ENCODE data around the gene UQCR11. TPM values are rescaled to one million over a fixed set of nuclear protein-coding genes. Genes with fewer than 3 reads are reported as not detected.

UQCR11 gene
- polyA plus RNA-seq, 1 donor from 2014 or later: 487 TPM

Other genes with a start within 250 kb of the UQCR11 start
- gene NDUFS7, start 221.6 kb downstream of the UQCR11 start, polyA plus RNA-seq: 233 TPM
- 14.3 TPM for gene GAMT, start 203.9 kb downstream of the UQCR11 start, polyA plus RNA-seq
- gene DAZAP1, start 197.9 kb downstream of the UQCR11 start, polyA plus RNA-seq: 7.2 TPM
- 3,226 TPM for gene RPS15, start 167.1 kb downstream of the UQCR11 start, polyA plus RNA-seq
- gene APC2, start 155.3 kb downstream of the UQCR11 start, polyA plus RNA-seq: 0.16 TPM
- gene C19orf25, start 126.2 kb downstream of the UQCR11 start, polyA plus RNA-seq: 51.1 TPM
- gene PCSK4, start 115.1 kb downstream of the UQCR11 start, polyA plus RNA-seq: not detected
- gene REEP6, start 114.3 kb downstream of the UQCR11 start, polyA plus RNA-seq: 0.24 TPM
- 0.21 TPM for gene ADAMTSL5, start 92.4 kb downstream of the UQCR11 start, polyA plus RNA-seq
- gene PLK5, start 81.4 kb downstream of the UQCR11 start, polyA plus RNA-seq: not detected
- gene MEX3D, start 37.1 kb downstream of the UQCR11 start, polyA plus RNA-seq: 0.13 TPM
- gene MBD3, start 12.6 kb downstream of the UQCR11 start, polyA plus RNA-seq: 16.4 TPM
- 28.6 TPM for gene TCF3, start 47.2 kb upstream of the UQCR11 start, polyA plus RNA-seq
- not detected for gene ONECUT3, start 148.0 kb upstream of the UQCR11 start, polyA plus RNA-seq
- 1.2 TPM for gene ATP8B3, start 206.8 kb upstream of the UQCR11 start, polyA plus RNA-seq
- gene REXO1, start 243.0 kb upstream of the UQCR11 start, polyA plus RNA-seq: 13.7 TPM

Data from IgD-negative memory B cell (primary cell).